Right ventricle myocardium superior (tissue), 1 donor: ENCODE measurements around the gene OAS3. TPM values are rescaled to one million over a fixed set of nuclear protein-coding genes. Genes with fewer than 3 reads are reported as not detected.
"Not testable (repeated sequence)": the region's sequence is repeated elsewhere in the genome, so short reads cannot be mapped to it uniquely, and the experiment has no call there.

Experiments
- ATAC-seq: fragments of 200-7000 bp; cut with Tn5 transposase; one replicate; pipeline ENCODE4 v1.9.1; 2020; ENCODE audit warnings: mild to moderate bottlenecking; ENCODE audit not compliant: poor library complexity
- DNase-seq: peaks from one replicate; pipeline ENCODE4 v3.0.0-alpha.2; 2020
- intact Hi-C: fragments of 100-400 bp; cut with DNase I; formaldehyde crosslinking; loops from one replicate; pipeline ENCODE4 v1.11.2; 2022
- long read RNA-seq: library from polyadenylated mRNA; unstranded; transcript quantifications from one replicate; pipeline ENCODE4 v2.0.0, GENCODE V29; 2021
- total RNA-seq: library from RNA; stranded (reverse); fragmentation: NEBNext Ultra II Directional; extraction: Animal tissue kit (Norgen Biotek cat#: 25700); gene quantifications from one replicate; pipeline ENCODE4 v1.2.1, GENCODE V29; 2021
- donor health status: DM: no; HTN: yes; CAD: no; lungs with severe emphysema.

OAS3 gene
- 5.1 TPM for total RNA-seq
- long read RNA-seq, partial matches to known transcripts, result 3 of 3 reads
- long read RNA-seq, other reads (novel, unspliced or antisense), result 0 of 3 reads

DNA sequence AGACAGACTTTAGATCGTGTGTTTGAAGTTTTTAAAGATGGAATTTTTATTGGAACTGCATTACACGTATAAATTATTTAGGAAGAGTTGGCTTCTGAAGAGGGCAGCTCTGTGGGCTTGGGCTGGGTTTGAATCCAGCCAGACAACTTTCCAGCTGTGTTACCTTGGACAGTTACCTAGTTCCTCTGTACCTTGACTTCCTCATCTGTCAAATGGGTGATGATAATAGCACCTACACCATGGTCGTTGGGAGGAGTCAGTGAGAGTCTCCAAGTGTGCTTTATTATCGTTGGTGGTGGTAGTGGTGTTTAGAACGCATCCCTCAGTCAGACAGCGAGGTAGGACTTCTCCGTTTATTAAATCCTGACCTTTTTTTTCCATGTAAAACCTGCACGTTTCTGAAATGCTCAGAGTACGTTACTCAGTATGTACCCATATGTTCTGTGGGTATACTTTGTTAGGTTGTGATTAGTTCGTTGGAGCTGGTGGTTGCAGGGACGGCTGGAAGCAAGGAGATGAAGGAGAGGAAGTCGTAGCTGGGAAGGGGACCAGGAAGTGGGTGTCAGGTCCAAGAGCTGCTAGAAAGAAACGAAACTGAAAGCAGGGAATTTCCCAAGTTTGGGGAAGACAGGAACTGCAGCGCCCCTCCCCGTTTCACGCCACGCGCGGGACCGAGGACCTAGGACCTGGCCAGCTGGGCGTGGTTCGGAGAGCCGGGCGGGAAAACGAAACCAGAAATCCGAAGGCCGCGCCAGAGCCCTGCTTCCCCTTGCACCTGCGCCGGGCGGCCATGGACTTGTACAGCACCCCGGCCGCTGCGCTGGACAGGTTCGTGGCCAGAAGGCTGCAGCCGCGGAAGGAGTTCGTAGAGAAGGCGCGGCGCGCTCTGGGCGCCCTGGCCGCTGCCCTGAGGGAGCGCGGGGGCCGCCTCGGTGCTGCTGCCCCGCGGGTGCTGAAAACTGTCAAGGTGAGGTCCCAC, at the start of gene OAS3:
Gene OAS3, plus strand, starts transcription at position 734 of the 979 bp plus-strand sequence. Its CDS starts 57 bp downstream, at position 791.
- intact Hi-C loops, result no loop called here
- peak; percentile 96 for ATAC-seq

GRCh38 chr12:112891093-112892024, 46.9 kb upstream of the OAS3 start:
- DNase-seq (no peak), ATAC-seq (no peak)
- intact Hi-C loops, result no loop called here

More for the DNA sequence above, at the start of gene OAS3:
- peak; percentile 93 for DNase-seq

DNA sequence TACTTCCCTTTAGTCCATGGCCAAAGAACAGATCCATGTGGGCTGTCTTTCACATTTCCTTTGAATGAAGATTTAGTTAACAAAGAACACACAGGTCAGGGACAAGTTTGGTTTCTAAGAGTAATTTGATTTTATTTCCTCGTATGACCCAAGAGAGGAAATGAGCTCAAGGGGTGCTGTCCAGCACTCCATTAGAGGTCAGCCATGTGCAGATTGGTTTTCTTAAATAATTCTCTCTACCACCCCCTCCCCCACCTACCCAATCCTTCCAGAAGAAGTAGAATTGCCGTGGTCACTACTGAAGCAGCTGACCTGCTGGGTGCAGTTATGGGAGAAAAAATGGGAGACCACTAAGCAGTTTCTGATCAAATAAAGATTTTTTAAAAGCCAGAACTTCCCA, 45.4 kb upstream of the OAS3 start:
- no peak for DNase-seq
- no peak for ATAC-seq
- intact Hi-C loops, result no loop called here

- intact Hi-C loops, result no loop called here
- no peak for DNase-seq
- ATAC-seq, result no peak
Measured at GRCh38 chr12:112894128-112894527, 44.1 kb upstream of the OAS3 start.

DNA sequence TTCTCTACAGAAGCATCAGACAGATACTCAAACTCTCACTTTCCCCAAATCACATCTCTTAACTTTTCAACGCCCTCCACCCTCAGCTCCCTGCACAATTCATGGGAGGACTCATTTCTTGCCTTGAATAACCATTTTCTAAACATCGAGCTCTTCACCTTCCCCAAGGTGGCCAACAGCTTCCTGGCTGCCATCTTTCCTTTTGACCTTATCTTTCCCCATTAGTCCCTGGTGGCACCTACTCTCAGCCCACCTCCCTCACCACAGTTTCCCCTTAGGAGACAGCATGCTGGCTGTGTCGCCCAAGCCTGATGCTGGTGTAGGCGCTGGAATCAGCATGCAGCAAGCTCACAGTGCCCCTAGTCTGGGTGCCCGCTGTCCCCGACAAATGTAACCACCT, 39.9 kb upstream of the OAS3 start:
- no peak for ATAC-seq
- intact Hi-C loops, result no loop called here
- DNase-seq, result no peak

DNA sequence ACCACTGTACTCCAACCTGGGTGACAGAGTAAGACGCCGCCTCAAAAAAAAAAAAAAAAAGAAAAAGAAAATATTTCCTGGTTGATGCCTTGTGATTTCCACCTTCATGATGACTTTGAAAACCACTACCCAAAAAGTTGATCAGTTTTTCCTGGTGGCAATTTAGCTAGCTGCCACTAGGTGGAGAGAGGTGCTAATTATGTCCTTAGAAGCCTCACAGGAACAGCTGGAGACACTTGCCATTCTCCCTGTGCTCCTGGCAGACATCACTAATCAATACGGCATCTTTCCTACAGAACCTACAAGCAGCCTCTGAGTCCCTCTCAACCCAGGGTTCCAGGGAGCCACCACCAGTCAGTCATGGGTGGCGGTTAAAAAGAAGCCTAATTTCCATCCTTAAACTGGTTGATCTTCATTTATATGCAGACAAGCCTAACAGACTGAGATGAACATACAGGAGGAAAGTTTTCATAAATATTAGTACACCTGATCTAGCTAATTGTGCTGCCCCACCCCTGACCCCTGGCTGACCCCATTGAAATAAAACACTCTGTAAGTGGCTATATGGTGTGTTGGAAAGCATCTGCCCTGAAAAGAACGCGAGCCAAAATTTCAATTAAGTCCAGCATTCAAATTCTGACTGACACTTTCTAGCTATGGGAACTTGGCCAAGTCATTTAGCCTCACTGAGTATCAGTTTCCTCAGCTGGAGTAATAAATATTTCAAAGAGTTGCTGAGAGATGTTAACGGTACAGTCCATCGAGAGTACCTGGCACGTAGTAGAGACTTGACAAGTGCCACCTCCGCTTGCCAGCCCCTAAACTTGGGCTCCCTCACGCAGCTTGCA, 37.8 kb upstream of the OAS3 start:
- DNase-seq, result no peak
- no peak for ATAC-seq
- intact Hi-C loops, result no loop called here

- no peak for DNase-seq
- no peak for ATAC-seq
- intact Hi-C loops, result no loop called here
Measured at GRCh38 chr12:112901271-112901670, 37.0 kb upstream of the OAS3 start.

- ATAC-seq, result no peak
- intact Hi-C loops, result no loop called here
Measured at GRCh38 chr12:112904571-112904970, 33.7 kb upstream of the OAS3 start.

DNA sequence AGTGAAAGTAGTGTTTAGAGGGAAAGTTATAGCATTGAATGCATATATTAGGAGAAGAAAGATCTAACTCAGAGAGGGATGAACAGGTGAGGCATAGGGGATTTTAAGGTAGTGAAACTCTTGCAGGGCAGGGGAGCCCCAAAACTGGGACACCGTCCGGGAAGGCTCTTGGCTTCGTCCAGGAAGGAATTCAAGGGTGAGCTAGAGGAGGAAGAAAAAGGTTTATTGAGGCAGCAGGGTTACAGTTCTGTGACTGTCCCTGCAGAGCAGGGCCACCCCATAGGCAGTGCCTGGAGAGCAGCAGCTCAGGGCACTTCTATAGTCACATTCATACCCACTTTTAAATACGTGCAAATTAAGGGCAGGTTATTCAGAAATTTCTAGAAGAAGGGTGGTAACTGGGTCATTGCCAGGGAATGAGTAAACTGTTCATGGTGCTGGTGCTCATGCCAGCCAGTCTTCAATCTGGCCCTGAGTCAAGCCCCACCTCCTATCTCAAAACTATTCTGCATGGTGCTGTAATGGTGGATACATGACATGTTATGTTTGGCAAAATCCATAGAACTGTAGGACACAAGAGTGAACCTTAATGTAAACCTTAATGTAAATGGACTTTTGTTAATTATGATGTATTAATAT, 32.7 kb upstream of the OAS3 start:
- intact Hi-C loops, result no loop called here
- no peak for ATAC-seq
- DNase-seq, result no peak

More at GRCh38 chr12:112904571-112904970, 33.7 kb upstream of the OAS3 start:
- no peak for DNase-seq

DNA sequence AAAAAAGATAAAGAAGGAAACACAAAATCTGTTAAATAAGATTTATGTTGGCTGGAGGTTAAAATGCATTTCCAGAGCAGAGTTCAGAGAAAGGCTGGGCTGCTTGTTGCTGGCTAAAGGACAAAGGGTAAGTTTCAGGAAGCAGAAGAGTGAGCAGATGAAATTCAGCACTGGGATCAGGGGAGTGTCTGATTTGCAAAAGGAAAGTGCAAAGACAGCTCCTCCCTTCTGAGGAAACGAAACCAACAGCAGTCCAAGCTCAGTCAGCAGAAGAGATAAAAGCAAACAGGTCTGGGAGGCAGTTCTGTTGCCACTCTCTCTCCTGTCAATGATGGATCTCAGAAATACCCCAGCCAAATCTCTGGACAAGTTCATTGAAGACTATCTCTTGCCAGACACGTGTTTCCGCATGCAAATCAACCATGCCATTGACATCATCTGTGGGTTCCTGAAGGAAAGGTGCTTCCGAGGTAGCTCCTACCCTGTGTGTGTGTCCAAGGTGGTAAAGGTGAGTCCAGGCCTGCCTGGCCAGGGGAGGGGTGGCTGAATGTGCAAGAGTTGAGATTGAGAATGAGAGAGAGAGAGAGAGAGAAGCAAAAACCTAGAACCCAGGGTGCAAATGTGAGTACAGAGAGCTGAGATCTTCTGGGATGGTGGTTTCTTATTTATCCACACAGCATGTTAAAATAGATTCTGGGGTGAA, 31.4 kb upstream of the OAS3 start, which contains the start of gene OAS1:
Gene OAS1, plus strand, starts transcription at position 251 of the 703 bp plus-strand sequence. Its CDS starts 78 bp downstream, at position 329.
- intact Hi-C loops, result no loop called here
- DNase-seq, result no peak

DNA sequence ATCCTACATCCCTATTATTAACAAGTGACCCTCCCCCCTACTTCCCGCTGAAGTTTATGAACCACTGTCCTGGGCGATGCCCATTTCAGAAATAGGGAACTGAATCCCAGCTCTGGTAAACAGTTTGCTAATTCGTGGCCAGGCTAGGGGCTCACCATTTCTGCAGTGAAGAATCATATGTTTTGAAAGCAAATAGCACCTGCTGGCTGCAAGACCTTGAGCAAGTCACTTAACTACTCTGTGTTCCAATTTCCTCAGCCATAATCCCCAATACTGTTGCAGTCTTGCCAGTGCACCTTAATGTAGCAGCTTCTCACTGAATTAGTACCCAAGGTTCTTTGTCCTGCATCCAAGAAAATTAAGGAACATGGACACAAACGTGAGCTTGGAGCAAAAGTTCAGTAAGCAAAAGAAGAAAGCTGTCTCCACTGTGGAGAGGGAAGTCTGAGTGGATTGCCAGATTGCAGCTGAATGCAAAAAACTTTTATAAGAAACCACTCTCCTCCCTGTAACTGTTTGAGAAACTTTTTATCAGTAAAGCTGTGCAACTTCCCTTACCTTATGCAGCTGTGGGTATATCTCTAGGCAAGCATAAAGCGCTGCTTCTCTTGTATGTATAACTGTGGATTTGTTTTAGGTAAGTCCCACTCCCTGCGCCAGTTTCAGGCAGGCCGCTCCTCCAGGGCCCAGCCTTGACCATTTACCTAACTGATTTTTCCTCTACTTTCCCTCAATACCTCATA, 30.7 kb upstream of the OAS3 start:
- DNase-seq (no peak), ATAC-seq (peak; percentile 71)
- intact Hi-C loops, result no loop called here

More for the DNA sequence above, 31.4 kb upstream of the OAS3 start, which contains the start of gene OAS1:
- ATAC-seq, result peak; percentile 90

DNA sequence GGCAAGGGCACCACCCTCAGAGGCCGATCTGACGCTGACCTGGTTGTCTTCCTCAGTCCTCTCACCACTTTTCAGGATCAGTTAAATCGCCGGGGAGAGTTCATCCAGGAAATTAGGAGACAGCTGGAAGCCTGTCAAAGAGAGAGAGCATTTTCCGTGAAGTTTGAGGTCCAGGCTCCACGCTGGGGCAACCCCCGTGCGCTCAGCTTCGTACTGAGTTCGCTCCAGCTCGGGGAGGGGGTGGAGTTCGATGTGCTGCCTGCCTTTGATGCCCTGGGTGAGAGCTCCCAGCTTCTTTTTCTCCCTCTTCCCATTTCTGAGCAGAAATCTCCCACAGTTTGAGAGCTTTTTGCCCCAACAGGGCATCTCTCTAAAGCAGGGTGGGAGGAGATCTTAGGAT, 29.7 kb upstream of the OAS3 start:
- DNase-seq, result no peak

GRCh38 chr12:112909693-112910092, 28.6 kb upstream of the OAS3 start:
- DNase-seq (no peak), ATAC-seq (no peak)
- intact Hi-C loops, result no loop called here

More for the DNA sequence above, 29.7 kb upstream of the OAS3 start:
- intact Hi-C loops, result no loop called here
- no peak for ATAC-seq

DNA sequence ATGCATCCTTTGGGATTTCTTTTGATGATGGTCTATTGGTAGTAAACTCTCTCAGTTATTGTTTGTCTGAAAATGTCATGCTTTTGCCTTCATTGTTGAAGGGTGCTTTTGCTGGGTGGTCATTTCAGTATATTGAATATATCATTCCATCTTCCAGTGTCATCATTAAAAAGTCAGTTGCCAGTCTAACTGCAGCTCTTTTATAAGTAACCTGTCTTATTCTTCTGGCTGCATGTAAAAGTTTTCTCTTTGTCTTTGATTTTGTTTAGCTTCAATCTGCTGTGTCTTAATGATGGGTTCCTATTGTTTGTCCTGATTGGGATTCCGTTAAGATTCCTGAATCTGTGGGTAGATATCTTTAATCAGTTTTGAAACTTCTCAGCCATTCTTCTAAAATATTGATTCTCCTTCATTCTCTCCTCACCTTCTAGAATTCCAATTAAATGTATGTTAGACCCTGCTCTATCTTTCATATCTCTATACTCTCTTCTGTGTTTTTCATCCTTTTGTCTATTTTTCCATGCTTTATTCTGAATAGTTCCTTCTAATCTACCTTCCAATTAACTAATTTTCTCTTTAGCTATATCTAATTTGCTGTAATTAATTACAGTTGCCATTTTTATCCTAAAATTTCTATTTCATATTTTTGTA, 25.1 kb upstream of the OAS3 start:
- intact Hi-C loops, result no loop called here
- no peak for ATAC-seq
- DNase-seq, result no peak

- ATAC-seq, intact Hi-C loops, DNase-seq: not testable (repeated sequence)
Measured at GRCh38 chr12:112913888-112914287, 24.4 kb upstream of the OAS3 start.

DNA sequence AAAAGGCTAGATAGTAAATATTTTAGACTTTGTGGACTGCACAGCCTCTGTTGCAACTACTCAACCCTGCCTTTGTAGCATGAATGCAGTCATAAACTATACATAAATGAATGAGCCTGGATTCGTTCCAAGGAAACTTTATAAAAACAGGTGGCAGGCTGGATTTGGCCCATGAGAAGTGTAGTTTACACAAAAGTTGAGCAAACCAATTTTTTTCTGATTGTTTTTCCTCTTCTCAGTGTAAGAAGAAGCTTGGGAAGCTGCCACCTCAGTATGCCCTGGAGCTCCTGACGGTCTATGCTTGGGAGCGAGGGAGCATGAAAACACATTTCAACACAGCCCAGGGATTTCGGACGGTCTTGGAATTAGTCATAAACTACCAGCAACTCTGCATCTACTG, 22.0 kb upstream of the OAS3 start:
- intact Hi-C loops, result no loop called here
- peak; percentile 57 for ATAC-seq
- no peak for DNase-seq
